Epithelial cell of umbilical artery (primary cell): Measurements from ENCODE around the gene GABARAPL1. TPM values are rescaled to one million over a fixed set of nuclear protein-coding genes. Genes with fewer than 3 reads are reported as not detected.

ENCODE experiments used
- total RNA-seq: library from RNA; depleted of rRNA; stranded (reverse); fragments of >200 nt; gene quantifications from 2 replicates; pipeline ENCODE4 v1.2.3, GENCODE V29; 2014

Gene GABARAPL1
- total RNA-seq, result 38.8 and 46.4 TPM in 2 replicates

GRCh38 chr12:10212739-10213131, at the start of gene GABARAPL1:
TSS of gene GABARAPL1 (plus strand) at chr12:10212877. CDS start at chr12:10213130, 253 bp downstream.

GRCh38 chr12:10171973-10172728, 40.5 kb upstream of the GABARAPL1 start, which contains the start of gene OLR1:
TSS of gene OLR1 (minus strand) at chr12:10172132. CDS start at chr12:10172077, 55 bp downstream.

GRCh38 chr12:10178821-10179220, 33.9 kb upstream of the GABARAPL1 start, which contains the start of gene TMEM52B:
TSS of gene TMEM52B (plus strand) at chr12:10179032. CDS start at chr12:10179575, 543 bp downstream.

Other genes with a start within 250 kb of the GABARAPL1 start
- gene CLEC12A, start 241.5 kb upstream of the GABARAPL1 start, total RNA-seq, result not detected in 2 replicates
- not detected in 2 replicates for gene CLEC1B, start 213.8 kb upstream of the GABARAPL1 start, total RNA-seq
- gene CLEC12B, start 202.2 kb upstream of the GABARAPL1 start, total RNA-seq, result 0.32 and 0.46 TPM in 2 replicates
- not detected in 2 replicates for gene CLEC9A, start 182.2 kb upstream of the GABARAPL1 start, total RNA-seq
- gene CLEC1A, start 113.9 kb upstream of the GABARAPL1 start, total RNA-seq, result 18.7 and 24.4 TPM in 2 replicates
- 0.46 TPM in 1 of 2 replicates, not detected in the other for gene CLEC7A, start 82.7 kb upstream of the GABARAPL1 start, total RNA-seq
- not detected in 2 replicates for gene OLR1, start 40.7 kb upstream of the GABARAPL1 start, total RNA-seq
- not detected in 2 replicates for gene TMEM52B, start 33.8 kb upstream of the GABARAPL1 start, total RNA-seq
- under 0.01 and 0.30 TPM in 2 replicates for gene KLRD1, start 95.0 kb downstream of the GABARAPL1 start, total RNA-seq
- gene KLRK1, start 177.2 kb downstream of the GABARAPL1 start, total RNA-seq, result not detected in 2 replicates
- not detected in 2 replicates for gene KLRC4, start 196.9 kb downstream of the GABARAPL1 start, total RNA-seq
- not detected in 2 replicates for gene KLRC3, start 207.7 kb downstream of the GABARAPL1 start, total RNA-seq
- gene KLRC2, start 223.1 kb downstream of the GABARAPL1 start, total RNA-seq, result not detected in 2 replicates
- not detected in 2 replicates for gene KLRC1, start 240.5 kb downstream of the GABARAPL1 start, total RNA-seq